Stimulated activated CD8-positive, alpha-beta memory T cell treated with anti-CD3 and anti-CD28 coated beads, Interleukin-7, amount 100 ng/mL, for 4 hours (primary cell): Measurements from ENCODE around the gene CSRP1.
"Not testable (repeated sequence)": the region's sequence is repeated elsewhere in the genome, so short reads cannot be mapped to it uniquely, and the experiment has no call there.

Experiments used
- DNase-seq, 2 donors: peaks; one replicate each; pipeline ENCODE4 v3.0.0-alpha.2; 2020; ENCODE audit warnings: low read depth in 2 of 2

The CSRP1 gene

DNA sequence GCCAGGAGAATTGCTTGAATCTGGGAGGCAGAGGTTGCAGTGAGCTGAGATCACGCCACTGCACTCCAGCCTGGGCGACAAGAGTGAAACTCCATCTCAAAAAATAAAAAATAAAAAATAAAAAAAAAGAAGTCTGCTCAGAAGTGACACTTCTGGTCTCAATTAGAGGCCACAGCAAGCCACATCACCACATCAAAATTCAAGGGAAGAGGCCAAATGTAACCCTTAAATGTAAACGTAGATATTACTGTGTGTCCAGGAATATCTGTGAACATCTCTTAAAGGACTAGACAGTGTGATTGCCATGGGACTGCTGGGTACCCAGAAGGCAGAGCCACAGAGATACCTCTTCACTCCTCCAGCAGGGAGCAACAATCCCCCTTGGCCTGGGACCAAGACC, 28.3 kb downstream of the CSRP1 start:
- DNase-seq = not testable (repeated sequence)

DNA sequence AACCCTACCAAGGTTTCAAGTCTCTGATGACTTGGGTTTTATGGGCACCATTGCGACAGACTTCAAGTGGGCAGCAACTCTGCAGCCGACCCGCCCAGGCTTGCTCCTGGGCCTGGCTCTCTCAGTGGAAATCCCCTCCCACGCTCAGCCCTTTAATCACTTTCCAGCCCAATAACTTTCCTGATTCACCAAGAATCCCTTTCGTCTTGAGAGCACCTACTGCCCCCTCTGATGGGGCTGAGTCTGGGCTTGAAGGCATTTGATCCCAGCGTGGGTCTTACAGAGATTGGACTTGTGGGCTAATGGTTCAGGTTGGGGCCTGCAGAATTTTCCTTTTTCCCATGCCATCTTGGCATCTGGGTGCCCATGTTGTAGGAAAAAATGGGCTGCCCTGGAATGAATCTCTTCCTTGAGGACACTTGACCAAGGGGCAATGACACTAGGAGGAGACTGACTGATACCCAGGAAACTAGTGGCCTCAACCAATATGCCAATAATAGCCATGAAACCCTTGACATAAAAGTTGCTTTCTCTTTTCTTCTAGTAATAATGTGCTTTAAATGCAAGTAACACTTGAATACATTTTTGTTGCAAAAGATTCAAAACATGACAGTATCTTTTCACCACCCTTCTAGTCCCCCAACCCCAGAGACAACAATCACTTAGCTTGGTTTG, 30.1 kb downstream of the CSRP1 start:
- no peak for DNase-seq

DNA sequence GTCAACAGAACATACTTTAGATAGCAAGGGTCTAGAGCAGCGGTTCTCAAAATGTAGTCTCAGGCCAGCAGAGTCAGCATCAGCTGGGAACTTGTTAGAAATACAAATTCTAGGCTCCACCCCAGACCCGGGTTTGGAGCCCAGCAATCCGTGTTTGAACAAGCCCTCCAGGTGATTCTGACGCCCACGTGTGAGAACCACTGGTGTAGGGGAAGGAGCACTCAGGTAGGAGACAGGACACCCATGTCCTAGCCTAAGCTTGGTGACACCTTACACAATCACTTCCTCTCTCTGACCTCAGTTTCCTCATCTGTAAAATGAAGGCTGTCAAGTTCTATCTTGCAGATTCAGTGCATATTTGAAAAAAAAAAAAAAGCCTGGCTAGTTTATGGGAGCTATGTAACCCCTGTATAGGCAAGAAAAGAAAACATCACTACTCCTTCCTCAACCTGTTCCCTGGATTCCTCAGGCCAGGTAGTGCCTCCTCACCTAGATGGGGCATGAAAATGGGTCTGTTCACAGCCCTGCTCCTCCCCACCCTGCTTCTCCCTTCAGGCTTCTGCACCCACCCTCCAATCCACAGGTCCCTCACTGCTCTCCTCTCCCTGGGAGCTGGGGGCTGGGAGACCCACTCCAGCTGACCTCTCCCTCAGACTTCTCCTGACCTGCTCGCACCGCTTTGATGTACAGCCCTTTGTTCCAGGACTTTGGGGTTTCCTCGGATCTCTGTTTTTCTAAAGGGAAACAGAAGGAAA, 30.8 kb downstream of the CSRP1 start:
- no peak for DNase-seq

DNA sequence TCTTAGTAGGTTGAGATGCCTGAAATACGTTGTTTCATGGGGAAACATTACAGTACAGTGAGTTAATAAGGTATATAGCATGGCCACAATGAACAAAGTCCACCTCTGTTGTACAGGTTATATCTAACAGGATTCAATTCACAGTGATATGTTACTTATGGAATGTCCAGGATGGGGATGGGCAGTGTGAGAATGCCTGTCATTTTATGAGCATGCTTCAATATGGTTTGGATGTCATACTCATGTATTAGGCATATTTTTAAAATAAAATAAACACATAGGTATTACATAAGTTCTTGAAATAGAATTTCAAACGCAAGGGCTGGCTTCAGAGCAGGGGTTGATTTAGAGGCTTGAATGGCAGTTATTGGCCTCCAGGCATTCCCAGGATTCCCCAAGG, 31.8 kb downstream of the CSRP1 start:
- no peak for DNase-seq

DNA sequence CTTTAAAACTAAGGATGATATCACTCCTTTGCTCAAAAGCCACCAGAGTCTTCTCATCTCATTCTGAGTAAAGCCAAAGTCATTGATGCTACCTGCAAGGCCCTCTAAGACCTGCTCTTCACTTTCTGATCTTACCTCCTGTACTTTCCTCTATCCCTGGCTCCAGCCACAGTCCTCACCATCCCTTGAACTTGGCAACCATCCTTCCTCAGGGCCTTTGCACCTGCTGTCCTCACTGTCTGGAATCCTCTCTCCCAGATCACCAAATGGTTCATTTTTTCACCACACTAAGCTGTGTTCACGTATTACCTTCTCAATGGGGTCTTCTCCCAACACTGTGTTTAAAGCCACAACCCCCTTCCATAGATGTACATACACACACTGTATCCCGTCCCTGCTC, 33.6 kb downstream of the CSRP1 start:
- DNase-seq = no peak

DNA sequence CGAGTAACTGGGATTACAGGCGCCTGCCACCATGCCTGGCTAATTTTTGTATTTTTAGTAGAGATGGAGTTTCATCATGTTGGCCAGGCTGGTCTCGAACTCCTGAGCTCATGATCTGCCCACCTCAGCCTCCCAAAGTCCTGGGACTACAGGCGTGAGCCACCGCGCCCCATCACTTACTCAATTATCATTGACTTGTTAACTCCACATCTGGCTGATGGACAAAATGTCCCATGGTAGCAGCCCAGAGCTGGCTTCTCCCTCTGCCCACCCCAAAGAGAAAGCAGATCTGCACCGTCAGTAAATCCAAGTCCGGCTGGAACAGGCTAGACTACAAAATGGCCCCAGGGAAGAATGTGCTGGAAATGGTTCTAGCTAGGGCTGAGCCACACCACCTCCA, 34.6 kb downstream of the CSRP1 start:
- DNase-seq = not testable (repeated sequence)

DNA sequence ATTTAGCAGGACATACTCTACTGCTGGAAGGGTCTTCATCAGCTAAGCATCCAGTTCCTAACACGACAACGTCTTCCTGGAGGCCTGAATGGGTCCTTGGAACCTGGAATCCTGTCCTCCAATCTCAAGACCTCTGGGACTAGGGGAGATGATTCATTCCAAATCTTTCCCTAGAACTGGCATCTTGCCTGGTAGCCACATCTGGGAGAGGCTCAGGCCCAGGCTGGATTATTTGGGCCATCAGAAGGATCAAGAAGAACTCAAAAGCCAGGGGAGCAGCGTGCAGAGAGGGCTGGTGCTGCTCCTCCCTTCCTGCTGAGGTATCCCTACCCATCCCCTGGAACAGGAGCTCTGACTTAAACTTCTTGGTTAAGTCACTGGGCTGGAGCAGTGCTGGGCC, 35.2 kb downstream of the CSRP1 start:
- DNase-seq = no peak

DNA sequence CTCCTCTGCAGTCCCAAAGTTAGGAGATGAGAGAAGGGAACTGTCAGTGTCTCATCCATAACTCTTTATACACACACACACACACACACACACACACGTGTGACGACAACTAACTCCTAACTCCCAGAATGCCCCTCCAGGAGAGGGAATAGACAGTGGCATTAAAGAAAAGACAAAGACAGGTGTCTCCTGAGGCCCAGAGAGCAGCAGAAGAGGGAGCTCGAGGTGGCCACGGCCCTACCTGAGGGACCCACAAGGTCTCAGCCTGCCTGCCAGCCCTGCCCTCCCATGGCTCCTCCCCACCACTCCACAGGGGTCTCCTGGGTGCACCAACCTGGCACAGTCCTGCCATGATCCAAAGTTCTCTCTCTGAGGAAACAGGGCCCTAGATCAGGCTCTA, 36.3 kb downstream of the CSRP1 start:
- DNase-seq = no peak

DNA sequence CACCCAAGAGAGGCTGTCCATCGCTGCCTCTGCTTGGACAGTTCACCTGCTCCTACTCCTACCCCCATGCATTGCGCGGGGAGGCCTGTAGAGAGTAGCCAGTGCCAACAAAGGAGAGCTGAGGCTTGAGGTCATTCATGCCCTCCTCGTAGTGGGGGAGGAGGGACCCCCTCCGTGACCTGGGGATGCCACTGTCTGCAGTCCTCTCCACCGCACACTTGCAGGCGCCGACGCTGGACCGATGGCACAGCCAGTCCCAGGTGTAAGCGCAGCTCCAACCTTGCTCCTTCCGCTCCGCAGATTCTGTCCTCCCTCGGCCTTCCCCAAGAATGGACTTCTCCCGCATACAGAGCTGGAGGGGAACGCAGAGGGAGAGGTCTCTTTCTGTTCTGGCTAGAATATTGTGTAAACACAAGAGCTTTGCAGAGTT, 37.3 kb downstream of the CSRP1 start:
- no peak for DNase-seq

DNA sequence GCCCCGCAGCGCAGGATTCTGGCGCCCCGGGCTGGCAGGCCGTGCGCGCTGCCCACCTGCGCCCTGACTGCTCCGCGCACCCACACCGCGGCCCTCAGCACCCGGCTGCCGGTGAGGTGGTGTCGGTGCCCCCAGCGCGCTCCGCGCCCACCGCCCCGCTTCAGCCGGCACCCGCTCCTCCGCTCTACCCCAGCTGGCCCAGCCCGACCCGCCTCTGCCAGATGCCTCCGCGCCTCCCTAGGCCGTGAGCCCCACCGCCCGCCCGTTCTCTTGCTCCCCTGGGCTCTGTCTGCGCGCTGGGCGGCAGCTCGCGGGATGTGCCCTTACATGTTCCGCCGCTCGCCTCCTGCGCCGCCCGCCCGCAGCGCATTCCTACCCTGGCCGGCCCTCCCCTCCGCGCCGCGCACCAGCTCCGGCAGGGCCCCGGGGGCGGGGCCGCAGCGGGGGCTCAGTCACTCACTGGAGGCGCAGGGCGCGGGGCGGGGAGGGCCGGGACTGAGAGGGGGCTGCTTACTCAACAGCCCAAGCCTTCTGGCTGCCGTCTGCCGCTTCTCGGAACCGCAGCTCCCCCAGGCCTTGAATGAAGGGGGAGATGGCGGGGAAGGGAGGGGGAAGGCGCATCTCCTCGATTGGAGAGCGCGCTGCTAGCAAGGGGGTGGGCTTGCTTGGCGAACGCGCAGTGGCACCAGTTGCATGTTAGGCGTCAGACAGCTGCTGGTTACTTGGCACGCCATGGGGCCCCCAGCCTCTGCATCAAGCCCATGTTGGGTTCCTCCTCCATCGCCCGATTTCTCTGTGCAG, 37.9 kb downstream of the CSRP1 start, which contains the start of gene PHLDA3:
Gene PHLDA3, minus strand, starts transcription at position 345 of the 801 bp plus-strand sequence. CDS start 402 bp downstream, outside the sequence.
- peak in 1 of 2 donors; percentile 24 for DNase-seq

DNA sequence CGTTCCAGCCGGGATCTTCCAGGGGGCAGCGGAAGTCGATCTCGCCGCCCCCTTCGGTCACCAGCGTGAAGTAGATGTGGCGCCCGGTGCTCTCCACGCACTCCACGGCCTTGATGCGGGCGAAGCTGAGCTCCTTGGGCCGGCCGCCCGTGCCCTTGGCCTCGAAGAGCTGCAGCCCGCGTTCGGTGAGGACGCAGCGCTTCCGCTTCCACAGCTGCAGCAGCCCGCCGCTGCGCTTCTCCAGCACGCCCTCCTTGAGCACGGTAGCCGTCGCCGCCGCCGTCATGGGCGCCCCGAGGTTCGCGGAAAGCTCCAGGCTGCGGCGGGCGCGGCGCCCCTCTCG, 38.5 kb downstream of the CSRP1 start:
- DNase-seq = no peak

DNA sequence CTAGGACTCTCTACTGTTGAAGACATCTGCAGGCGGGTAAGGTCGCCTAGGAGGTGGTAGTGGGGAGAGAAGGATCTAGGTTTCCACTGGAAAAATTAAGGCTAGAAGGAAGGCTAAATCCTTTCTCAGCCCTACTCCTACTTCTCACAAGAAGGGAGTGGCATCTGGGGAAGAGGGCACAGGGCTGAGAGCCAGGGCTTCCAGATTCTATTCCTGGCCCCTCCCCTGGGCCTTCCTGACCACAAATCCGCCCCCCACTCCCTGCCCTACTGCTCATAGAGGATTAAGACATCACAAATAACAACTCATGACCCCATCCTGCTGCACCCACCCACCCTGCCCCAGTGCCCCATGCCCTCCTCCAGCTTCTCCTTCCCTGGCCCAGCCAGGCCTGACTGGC, 40.4 kb downstream of the CSRP1 start:
- DNase-seq = no peak

DNA sequence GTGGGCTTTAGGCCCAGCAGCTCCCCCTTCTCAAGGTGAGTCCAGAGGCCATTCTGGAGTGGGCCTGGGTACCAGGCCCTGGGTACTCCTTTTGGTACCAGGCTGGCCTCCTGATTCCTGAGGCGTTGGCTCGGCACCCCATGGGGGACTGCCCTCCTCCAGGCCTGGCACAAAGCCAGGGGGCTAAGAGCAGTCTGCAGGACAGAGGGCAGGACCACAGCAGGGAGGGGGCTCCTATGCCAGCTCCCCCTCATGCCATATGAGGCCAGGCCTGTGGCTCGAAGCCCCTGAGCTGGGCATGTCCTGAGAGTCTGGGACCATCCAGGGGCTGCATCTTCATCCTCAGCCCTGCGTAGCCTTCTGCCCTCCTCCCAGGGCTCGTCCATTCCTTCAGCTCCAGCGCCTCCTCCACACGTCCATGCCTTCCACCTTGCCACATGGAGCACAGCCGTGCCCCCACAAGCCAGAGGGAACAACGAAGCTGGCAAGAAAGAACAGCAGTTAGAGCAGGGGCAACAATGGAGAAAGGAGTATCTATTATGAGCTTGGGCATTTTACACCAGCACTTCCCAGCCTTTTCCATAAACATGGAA, 41.1 kb downstream of the CSRP1 start:
- no peak for DNase-seq

DNA sequence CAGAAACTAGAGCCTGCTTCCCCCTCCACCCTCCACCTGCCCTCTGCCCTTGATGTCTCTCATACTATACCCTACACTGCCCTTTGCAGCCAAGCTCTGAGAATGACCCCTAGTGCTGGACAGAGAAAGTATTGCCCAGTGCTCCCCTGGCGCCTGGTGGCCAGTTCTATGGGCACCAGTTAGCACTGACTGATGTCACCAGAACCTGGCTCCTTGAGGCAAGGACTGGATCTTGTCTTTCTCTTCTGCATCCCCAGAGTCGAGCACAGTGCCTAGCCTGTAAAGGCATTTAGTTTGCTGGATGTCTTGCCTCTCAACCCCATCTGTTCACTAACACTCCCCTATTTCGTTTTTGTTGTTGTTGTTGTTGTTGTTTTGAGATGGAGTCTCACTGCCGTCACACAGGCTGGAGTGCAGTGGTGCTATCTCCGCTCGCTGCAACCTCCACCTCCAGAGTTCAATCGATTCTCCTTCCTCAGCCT, 43.8 kb downstream of the CSRP1 start:
- no peak for DNase-seq

DNA sequence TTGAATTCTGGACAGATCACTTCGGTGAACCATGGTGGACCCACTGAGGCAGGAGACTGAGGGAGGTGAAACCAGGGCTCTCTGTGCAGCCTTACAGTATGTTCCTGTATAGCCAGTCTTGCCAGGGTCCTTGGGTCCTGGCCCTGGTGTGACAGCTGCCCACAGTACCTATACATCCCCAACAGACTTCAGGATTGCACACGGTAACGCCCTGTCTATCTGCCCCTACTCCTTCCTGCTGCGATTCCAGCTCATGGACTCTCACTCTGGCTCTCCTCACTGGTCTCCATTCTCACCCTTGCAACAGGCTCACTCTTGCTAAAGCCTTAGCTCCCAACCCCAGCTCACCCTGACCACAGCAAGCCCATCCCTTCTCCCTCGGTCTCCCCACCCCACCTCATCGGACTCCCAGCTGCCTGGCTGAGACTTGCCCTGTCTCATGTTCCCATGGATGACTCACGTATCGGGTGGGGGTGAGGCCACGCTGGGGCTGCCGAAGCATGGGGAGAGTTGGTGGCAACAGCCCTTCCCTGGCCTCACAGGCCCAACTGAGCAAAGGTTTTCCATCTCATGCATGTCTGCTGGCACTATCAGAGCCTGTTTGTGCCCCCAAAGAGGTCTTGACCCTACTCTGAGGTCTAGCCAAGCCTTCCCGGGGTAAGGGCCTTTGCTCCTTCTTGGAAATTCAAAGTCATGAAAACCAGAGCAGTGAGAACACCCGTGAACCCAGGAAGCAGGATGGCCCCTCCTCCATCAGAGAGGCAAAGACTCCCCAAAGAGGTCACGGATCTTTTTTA, 45.1 kb downstream of the CSRP1 start:
- no peak for DNase-seq

DNA sequence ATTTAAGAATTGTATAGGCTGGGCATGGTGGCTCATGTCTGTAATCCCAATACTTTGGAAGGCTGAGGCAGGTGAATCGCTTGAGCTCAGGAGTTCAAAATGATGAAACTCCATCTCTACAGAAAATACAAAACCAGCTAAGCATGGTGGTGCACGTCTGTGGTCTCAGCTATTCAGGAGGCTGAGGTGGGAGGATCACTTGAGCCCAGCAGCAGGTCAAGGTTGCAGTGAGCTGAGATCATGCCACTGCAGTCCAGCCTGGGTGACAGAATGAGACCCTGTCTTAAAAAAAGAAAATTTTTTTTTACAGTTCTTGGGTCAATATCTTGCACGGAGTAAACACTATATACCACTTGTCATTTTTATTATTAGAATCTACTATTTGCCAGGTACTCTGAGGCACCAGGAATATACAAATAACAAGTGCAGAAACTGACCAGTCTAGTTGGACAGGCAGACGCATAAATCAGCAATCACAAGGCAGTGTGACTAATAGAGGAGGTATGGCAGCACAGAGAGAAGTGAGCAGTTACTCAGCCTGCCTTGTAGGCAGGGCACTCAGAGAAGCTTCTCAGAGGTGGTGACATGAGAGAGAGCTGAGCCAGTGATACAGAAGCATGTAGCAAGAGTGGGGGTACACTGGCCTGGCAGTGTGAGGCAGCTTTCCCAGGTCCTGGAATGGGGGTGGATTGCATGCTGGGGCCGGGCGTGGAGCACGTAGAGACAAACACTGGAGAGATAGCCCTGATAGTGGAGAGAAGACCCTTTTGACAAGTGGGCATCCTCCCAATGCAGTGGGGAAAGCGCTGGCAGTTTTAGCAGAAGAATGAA, 45.9 kb downstream of the CSRP1 start:
- DNase-seq = no peak

DNA sequence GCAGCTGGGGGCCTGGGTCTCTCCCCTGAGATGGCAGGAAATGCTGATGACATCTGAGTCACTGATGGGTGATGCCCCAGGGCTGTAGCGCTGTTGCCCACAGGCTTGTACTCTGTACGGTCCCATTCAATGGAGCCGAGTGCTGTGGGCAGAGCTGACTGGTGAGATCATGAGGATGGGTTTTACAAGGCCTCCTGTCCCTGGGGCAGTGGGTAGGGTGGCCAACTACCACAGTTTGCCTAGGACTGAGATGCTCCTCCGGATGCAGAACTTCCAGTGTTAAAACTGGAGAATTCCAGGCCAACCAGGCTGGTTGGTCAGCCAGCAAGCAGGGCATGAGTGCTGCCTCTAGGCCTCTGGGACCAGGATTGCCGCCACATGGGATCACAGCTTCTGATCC, 47.1 kb downstream of the CSRP1 start:
- DNase-seq = no peak

DNA sequence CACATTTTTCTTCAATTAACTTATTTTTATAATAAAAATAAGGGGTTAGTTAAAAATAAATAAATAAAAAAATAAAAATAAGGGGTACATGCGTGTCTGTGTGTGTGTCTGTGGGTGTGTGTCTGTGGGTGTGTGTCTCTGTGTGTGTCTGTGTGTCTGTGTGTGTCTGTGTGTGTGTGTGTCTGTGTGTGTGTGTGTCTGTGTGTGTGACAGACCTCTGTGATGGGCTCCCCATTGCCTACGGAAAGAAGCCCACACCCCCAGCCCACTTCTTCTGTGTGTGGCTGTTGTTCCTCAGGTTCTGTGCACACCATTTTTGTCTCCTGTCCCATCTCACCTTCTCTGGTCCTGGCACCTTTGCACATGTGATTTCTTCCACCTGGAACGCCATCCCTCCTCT, 47.9 kb downstream of the CSRP1 start:
- DNase-seq = no peak

DNA sequence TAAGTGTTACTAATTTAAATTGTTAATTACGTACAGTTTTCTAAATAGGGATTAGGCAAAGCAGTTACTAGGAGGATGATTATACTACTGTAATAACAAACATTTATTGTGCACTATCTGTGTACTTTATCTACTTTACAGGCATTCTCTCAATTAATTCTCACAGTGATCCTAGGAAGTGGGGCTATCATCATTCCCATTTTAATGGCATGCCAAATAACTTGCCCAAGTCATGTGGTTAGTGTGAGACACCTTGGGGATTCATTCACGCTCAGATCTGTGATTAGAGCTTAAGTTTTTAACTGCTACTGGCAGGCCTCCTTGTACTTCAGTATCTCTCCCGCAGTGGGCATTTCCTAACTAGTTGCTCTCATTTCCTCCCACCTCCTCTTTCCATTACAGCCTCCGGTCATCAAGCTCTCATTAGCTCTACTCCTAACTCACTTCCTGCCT, 49.4 kb downstream of the CSRP1 start:
- DNase-seq = no peak
